Measurements from ENCODE around the gene C6orf141.

C6orf141 gene

GRCh38 chr6:49550492-49551077 lies at the start of gene C6orf141:
C6orf141 (plus strand) TSS chr6:49550668; CDS start chr6:49550793, 125 bp downstream.
- in situ Hi-C loops (cut with MboI; ENCODE audit: low sequenced_read_pairs), result no loop called here

- in situ Hi-C loops (cut with MboI; ENCODE audit: low sequenced_read_pairs), result no loop called here
These were observed 45.8 kb upstream of the C6orf141 start for GRCh38 chr6:49504666-49505065.

- in situ Hi-C loops (cut with MboI; ENCODE audit: low sequenced_read_pairs), result no loop called here
These were observed 43.8 kb upstream of the C6orf141 start for GRCh38 chr6:49506569-49507111.

- in situ Hi-C loops (cut with MboI; ENCODE audit: low sequenced_read_pairs), result no loop called here
These were observed 41.1 kb upstream of the C6orf141 start for GRCh38 chr6:49509342-49509741.

- in situ Hi-C loops (cut with MboI; ENCODE audit: low sequenced_read_pairs), result no loop called here
These were observed 37.1 kb upstream of the C6orf141 start for GRCh38 chr6:49513153-49513989.

GRCh38 chr6:49514571-49515484 lies 35.6 kb upstream of the C6orf141 start:
- in situ Hi-C loops (cut with MboI; ENCODE audit: low sequenced_read_pairs), result no loop called here

DNA sequence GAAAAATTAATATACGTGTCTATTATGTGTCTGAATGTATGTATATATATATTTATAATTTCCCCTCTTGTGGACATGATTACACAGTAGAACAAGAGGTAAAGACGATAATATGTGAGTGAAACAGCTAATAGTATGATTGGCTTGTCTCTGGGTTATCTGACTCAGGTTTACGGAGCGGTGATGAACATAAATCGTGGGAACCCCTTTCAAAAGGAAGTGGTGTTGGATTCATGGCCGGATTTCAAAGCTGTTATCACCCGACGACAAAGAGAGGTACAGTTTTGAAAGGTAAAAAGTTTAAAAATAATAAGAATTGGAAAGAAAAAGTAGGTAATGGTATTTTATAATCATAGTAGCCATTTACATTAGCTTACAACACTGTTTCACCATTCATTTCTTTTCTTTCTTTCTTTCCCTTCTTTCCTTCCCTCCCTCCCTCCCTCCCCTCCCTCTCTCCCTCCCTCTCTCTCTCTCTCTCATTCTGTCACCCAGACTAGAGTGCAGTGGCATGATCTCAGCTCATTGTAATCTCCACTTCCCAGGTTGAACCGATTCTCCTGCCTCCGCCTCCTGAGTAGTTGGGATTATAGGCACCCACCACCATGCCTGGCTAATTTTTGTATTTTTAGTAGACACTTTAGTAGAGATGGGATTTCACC lies 34.9 kb upstream of the C6orf141 start:
- in situ Hi-C loops (cut with MboI; ENCODE audit: low sequenced_read_pairs), result no loop called here

GRCh38 chr6:49516147-49516505 lies 34.3 kb upstream of the C6orf141 start:
- in situ Hi-C loops (cut with MboI; ENCODE audit: low sequenced_read_pairs), result no loop called here

- in situ Hi-C loops (cut with MboI; ENCODE audit: low sequenced_read_pairs), result no loop called here
These were observed 32.5 kb upstream of the C6orf141 start for GRCh38 chr6:49517919-49518318.

- in situ Hi-C loops (cut with MboI; ENCODE audit: low sequenced_read_pairs), result no loop called here
These were observed 30.8 kb upstream of the C6orf141 start for GRCh38 chr6:49519660-49520059.

GRCh38 chr6:49522710-49523593 lies 27.5 kb upstream of the C6orf141 start:
- in situ Hi-C loops (cut with MboI; ENCODE audit: low sequenced_read_pairs), result no loop called here

DNA sequence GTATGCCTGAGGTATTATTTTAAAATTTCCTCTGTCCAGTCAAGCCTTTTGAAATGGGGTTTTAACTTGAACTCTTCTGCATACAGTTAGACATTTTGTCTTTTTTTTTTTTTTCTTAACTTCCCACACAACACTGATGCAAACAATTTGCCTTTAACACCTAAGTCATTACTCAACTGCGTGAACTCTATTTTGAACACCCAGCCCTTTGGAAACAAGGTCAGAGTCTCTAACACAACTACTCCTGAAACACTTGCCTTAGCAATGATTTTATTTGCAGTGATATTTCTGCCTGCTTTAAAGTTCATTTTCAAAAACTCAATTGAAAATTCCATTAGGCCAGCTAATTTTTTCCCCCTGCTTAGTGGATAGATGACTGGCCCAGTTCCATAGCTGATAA lies 26.6 kb upstream of the C6orf141 start:
- in situ Hi-C loops (cut with MboI; ENCODE audit: low sequenced_read_pairs), result no loop called here

GRCh38 chr6:49524541-49524940 lies 25.9 kb upstream of the C6orf141 start:
- in situ Hi-C loops (cut with MboI; ENCODE audit: low sequenced_read_pairs), result no loop called here

DNA sequence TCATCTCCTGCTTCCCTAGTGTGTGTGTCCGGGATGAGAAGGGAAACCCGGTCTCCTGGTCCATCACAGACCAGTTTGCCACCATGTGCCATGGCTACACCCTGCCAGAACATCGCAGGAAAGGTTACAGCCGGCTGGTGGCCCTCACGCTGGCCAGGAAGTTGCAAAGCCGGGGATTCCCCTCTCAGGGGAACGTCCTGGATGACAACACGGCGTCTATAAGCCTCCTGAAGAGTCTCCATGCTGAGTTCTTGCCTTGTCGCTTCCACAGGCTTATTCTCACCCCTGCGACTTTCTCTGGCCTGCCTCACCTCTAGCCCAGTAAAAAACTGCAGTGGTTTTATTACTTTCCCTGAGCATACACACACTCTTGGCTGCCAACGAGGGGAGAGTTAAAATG lies 23.9 kb upstream of the C6orf141 start:
- in situ Hi-C loops (cut with MboI; ENCODE audit: low sequenced_read_pairs), result no loop called here

GRCh38 chr6:49527320-49527719 lies 23.1 kb upstream of the C6orf141 start:
- in situ Hi-C loops (cut with MboI; ENCODE audit: low sequenced_read_pairs), result no loop called here

DNA sequence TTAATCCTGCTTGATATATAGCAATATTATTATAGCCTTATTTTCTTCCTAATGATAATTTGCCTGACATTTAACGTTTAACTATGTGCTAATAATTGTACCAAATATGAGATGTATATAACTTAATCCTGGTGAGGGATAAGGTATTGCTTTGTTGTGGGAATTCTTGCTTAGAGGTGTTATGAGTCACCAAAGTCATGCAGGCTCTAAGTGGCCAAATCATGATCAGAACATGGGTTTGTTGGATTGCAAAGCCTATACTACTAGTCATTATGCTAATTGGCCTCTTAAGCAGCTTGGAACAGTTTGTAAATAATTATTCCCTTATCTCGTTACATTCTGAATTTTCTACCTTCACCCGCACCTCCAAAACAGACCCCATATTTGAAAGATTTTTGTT lies 21.9 kb upstream of the C6orf141 start:
- in situ Hi-C loops (cut with MboI; ENCODE audit: low sequenced_read_pairs), result no loop called here

- in situ Hi-C loops (cut with MboI; ENCODE audit: low sequenced_read_pairs), result no loop called here
These were observed 20.2 kb upstream of the C6orf141 start for GRCh38 chr6:49530141-49530776.

DNA sequence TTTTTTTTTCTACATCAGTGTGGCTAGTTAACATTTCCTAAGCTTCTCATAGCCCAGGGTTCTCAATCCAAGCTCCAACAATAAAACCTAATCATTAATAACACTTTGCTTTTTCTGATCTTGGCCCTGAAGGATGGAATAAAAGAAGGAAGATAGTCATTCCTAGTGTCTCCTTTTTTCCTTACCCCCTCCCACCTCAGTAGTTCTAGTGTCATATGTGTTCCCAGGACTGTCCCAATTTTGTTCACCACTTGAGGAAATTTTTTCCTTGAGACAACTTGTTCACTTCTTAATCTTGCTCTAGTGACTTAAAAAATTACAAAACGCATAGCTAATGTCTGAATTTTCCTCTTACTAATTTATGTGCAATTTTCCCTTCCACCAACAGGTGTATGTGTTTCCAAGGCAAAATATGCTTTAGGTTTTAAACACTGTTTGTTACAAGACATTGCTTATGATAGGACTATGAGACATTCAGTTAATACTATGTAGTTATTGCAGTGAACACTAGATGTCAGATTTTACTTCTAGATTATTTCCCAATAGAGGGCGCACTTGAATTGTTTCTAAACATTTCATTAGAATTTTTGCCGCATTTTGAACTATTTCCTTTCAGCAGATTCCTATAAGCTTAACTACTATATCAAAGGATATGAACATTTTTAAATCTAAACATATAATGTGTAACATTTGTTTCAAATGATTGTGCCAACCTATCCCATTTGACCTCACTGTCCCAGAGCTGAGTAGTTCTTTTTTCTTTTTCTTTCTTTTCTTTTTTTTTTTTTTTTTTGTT lies 18.5 kb upstream of the C6orf141 start:
- in situ Hi-C loops (cut with MboI; ENCODE audit: low sequenced_read_pairs), result no loop called here

Data from HL-60/S4 treated with phorbol 12-myristate 13-acetate at 8.2 ng/mL for 4 days and 3 days (cell line).